Sigmoid colon (tissue), 7 donors: ENCODE data around the gene MKNK2. TPM values are rescaled to one million over a fixed set of nuclear protein-coding genes. Genes with fewer than 3 reads are reported as not detected.
A peak's percentile ranks its signal among the peaks of the same experiment; 100 is the strongest.

Experiments
- DNase-seq: peaks from one replicate; pipeline ENCODE4 v3.0.0-alpha.2; 2019
- H3K27ac ChIP-seq, 4 donors: fragments of 200-600 bp; sonication (generic); one replicate each; pipeline ENCODE4 v1.5.1; 2016 to 2019; ENCODE audit warnings: mild to moderate bottlenecking in 1 of 4
- H3K27me3 ChIP-seq, 3 donors: fragments of 200-600 bp; sonication (generic); one replicate each; pipeline ENCODE4 v1.5.1; 2019; ENCODE audit warnings: mild to moderate bottlenecking in 1 of 3
- H3K36me3 ChIP-seq, 4 donors: fragments of 200-600 bp; sonication (generic); one replicate each; pipeline ENCODE4 v1.5.1; 2016 to 2019
- H3K4me1 ChIP-seq, 4 donors: fragments of 200-600 bp; sonication (generic); one replicate each; pipeline ENCODE4 v1.5.1; 2017 to 2019
- H3K4me3 ChIP-seq, 4 donors: fragments of 200-600 bp; sonication (generic); one replicate each; pipeline ENCODE4 v1.5.1; 2017 to 2019; ENCODE audit warnings: mild to moderate bottlenecking in 2 of 4, moderate library complexity in 1 of 4
- H3K9me3 ChIP-seq, 4 donors: fragments of 200-600 bp in 3 of 4; sonication (generic) in 3 of 4; one replicate each; pipeline versions ENCODE4 v1.5.1 to v1.6.1; 2013 to 2019
- CTCF ChIP-seq, 4 experiments: fragments of 450-650 bp in 3 of 4; fragments of 200-600 bp in 1 of 4; IDR thresholded peaks; one replicate each; pipeline ENCODE4 v1.5.1; 2016 to 2019; ENCODE audit warnings: antibody characterized with exemption in 4 of 4, mild to moderate bottlenecking in 3 of 4, moderate library complexity in 2 of 4
- EP300 ChIP-seq, 4 donors: sonication (generic); formaldehyde crosslinking; IDR thresholded peaks; one replicate each; pipeline ENCODE4 v1.6.1; 2017; ENCODE audit warnings: antibody characterized with exemption in 4 of 4
- POLR2A ChIP-seq, 2 donors: fragments of 450-650 bp; IDR thresholded peaks; one replicate each; pipeline ENCODE4 v1.6.1; 2016; ENCODE audit warnings: antibody characterized with exemption in 2 of 2, mild to moderate bottlenecking in 2 of 2, moderate library complexity in 2 of 2
- POLR2AphosphoS5 ChIP-seq, 4 donors: sonication (generic); formaldehyde crosslinking; IDR thresholded peaks; one replicate each; pipeline ENCODE4 v1.6.1; 2017; ENCODE audit warnings: antibody characterized with exemption in 4 of 4
- WGBS, 2 donors: extraction: QIAGEN DNeasy Blood & Tissue Kit; methylation state at CpG; one replicate each; pipeline ENCODE4 v1.1.7; 2013; 5-methylcytosine and 5-hydroxymethylcytosine counted together
- intact Hi-C: fragments of 100-400 bp; cut with DNase I; formaldehyde crosslinking; loops from one replicate; pipeline ENCODE4 v1.15.1; 2023
- polyA plus RNA-seq, 3 donors: library from polyadenylated mRNA; stranded (reverse); fragments of 200-250 nt; gene quantifications; one replicate each; pipeline ENCODE4 v1.2.3, GENCODE V29; 2013
- total RNA-seq, 4 donors: library from RNA; depleted of rRNA; stranded (reverse); fragments of >200 nt; gene quantifications; one replicate each; pipeline ENCODE4 v1.1.0, GENCODE V29; 2016
- donor health status: healthy with polysubstance abuse.
- donor health status: Bipolar disorder and iron deficiency.
- donor health status: healthy.

MKNK2 gene
- total and polyA plus RNA-seq, 7 donors = 83.1 to 157 (median 121) TPM

- H3K36me3 ChIP-seq = peaks cover 0 to 10% (median 7%) of the 10 kb centered on the region in 4 donors
- 70 to 76% methylated on average over 9 of the region's 9 CpGs for WGBS, 2 donors
- H3K27me3 ChIP-seq = no peaks in the 10 kb centered on the region
- peaks cover 0 to 3% (median 0%) of the 10 kb centered on the region in 4 donors for H3K9me3 ChIP-seq
- DNase-seq = peak; percentile 66
- no peak overlapping the region for H3K4me3 ChIP-seq
- intact Hi-C loops = no loop called here
- TF ChIP-seq CTCF (IDR thresholded peaks at IDR 0.05) = no peak
- no peak for TF ChIP-seq POLR2AphosphoS5 (IDR thresholded peaks at IDR 0.05)
- no peak for TF ChIP-seq EP300 (IDR thresholded peaks at IDR 0.05)
- TF ChIP-seq POLR2A (IDR thresholded peaks at IDR 0.05) = no peak
- H3K4me1 ChIP-seq = peaks cover 0 to 65% (median 34%) of the 10 kb centered on the region in 4 donors
- H3K27ac ChIP-seq = peak overlapping the region; percentile 90 to 95 (median 94)
Measured at GRCh38 chr19:2033825-2034159, 17.3 kb downstream of the MKNK2 start.

GRCh38 chr19:2033115-2033824, 17.8 kb downstream of the MKNK2 start:
- intact Hi-C loops = no loop called here
- Histone ChIP-seq H3K9me3 (peaks cover 0 to 3% (median 0%) of the 10 kb centered on the region in 4 donors), H3K4me3 (no peak overlapping the region), H3K4me1 (peaks cover 0 to 65% (median 39%) of the 10 kb centered on the region in 4 donors), H3K27me3 (no peaks in the 10 kb centered on the region), H3K36me3 (peaks cover 0 to 5% (median 2%) of the 10 kb centered on the region in 4 donors), H3K27ac (peak overlapping the region; percentile 90 to 95 (median 94))
- no peak for DNase-seq
- WGBS, 2 donors = 90 to 92% methylated on average over 6 of the region's 6 CpGs
- TF ChIP-seq CTCF (IDR thresholded peaks at IDR 0.05) (no peak), EP300 (IDR thresholded peaks at IDR 0.05) (no peak), POLR2AphosphoS5 (IDR thresholded peaks at IDR 0.05) (no peak), POLR2A (IDR thresholded peaks at IDR 0.05) (no peak)

- H3K36me3 ChIP-seq = no peaks in the 10 kb centered on the region
- no peaks in the 10 kb centered on the region for H3K27me3 ChIP-seq
- peaks cover 0 to 65% (median 40%) of the 10 kb centered on the region in 4 donors for H3K4me1 ChIP-seq
- intact Hi-C loops = no loop called here
- peak; percentile 98 for DNase-seq
- WGBS, 2 donors = 3 to 7% methylated on average over 19 of the region's 19 CpGs
- H3K4me3 ChIP-seq = peak overlapping the region in 2 of 4 donors; percentile 25 to 30
- TF ChIP-seq EP300 (IDR thresholded peaks at IDR 0.05) (peak; percentile 54 to 97 (median 86)), POLR2A (IDR thresholded peaks at IDR 0.05) (peak in 1 of 2 donors; percentile 37), CTCF (IDR thresholded peaks at IDR 0.05) (no peak), POLR2AphosphoS5 (IDR thresholded peaks at IDR 0.05) (peak; percentile 82 to 92 (median 92))
- H3K9me3 ChIP-seq = peaks cover 0 to 3% (median 0%) of the 10 kb centered on the region in 4 donors
- H3K27ac ChIP-seq = peak overlapping the region; percentile 90 to 95 (median 94)
Measured at GRCh38 chr19:2032296-2032941, 18.6 kb downstream of the MKNK2 start.

GRCh38 chr19:2027361-2027760, 23.7 kb downstream of the MKNK2 start:
- WGBS, 2 donors = 79 to 80% methylated on average over 9 of the region's 9 CpGs
- Histone ChIP-seq H3K9me3 (no peaks in the 10 kb centered on the region), H3K4me1 (peaks cover 0 to 40% (median 27%) of the 10 kb centered on the region in 4 donors), H3K4me3 (no peak overlapping the region), H3K36me3 (no peaks in the 10 kb centered on the region), H3K27ac (peak overlapping the region in 2 of 4 donors; percentile 14 to 48), H3K27me3 (no peaks in the 10 kb centered on the region)
- no peak for DNase-seq
- peak in 2 of 4 donors; percentile 8 to 11 for TF ChIP-seq POLR2AphosphoS5 (IDR thresholded peaks at IDR 0.05)
- TF ChIP-seq CTCF (IDR thresholded peaks at IDR 0.05) = no peak
- intact Hi-C loops = no loop called here
